ENCODE data around the gene RAPGEF4. TPM values are rescaled to one million over a fixed set of nuclear protein-coding genes. Genes with fewer than 3 reads are reported as not detected.

RAPGEF4 gene
- total and polyA plus RNA-seq, 2 of the 13 experiments (the other 11 are each of a cell fraction or from before 2014, with no cell fraction given): 0.78 to 0.91 TPM

- CTCF ChIA-PET (ENCODE audit: low intra/inter-chr PET ratio, low total read pairs): no interaction called here
- H3K36me3 ChIP-seq (replicated peaks in 1 of 2; ENCODE audit: control insufficient read depth in 1 of 2, insufficient read depth in 2 of 2, low read length in 2 of 2): no peaks in the 10 kb centered on the region
- peaks cover 0 to 33% of the 10 kb centered on the region in 2 experiments; a peak in 2 of 5 replicates for H3K27me3 ChIP-seq (ENCODE audit: control insufficient read depth in 1 of 2, insufficient read depth in 2 of 2, low read length in 2 of 2)
- no peaks in the 10 kb centered on the region for H3K4me1 ChIP-seq (ENCODE audit: insufficient read depth, low read length)
- no peak for ATAC-seq
- no peaks in the 10 kb centered on the region for H3K9me3 ChIP-seq (ENCODE audit: low read length)
- H3K79me2 ChIP-seq (ENCODE audit: insufficient read depth, low read length): no peaks in the 10 kb centered on the region
- POLR2A ChIA-PET: no interaction called here
- no peak for FAIRE-seq
- H3K9ac ChIP-seq (ENCODE audit: insufficient read depth, low read depth, low read length): no peak overlapping the region
- no peak overlapping the region for H3K4me2 ChIP-seq (ENCODE audit: low read depth, low read length)
- no peak overlapping the region for H3K27ac ChIP-seq (ENCODE audit: extremely low read length, insufficient read depth, low read length)
- no peaks in the 10 kb centered on the region for H4K20me1 ChIP-seq (ENCODE audit: insufficient read depth, low read length)
- BruUV-seq (replicated peaks): no TSS peak
- no peak for TF ChIP-seq SNRNP70 (IDR thresholded peaks at IDR 0.05; ENCODE audit: low read depth, low read length)
- in situ Hi-C loops (cut with HindIII; ENCODE audit: extremely low pct_ligation_motif_present, low pct_unique_long_range_greater_than_20kb): no loop called here
- H2AFZ ChIP-seq (ENCODE audit: low read length): no peak overlapping the region
- no peak for DNase-seq (ENCODE audit: low spot score)
- H3K4me3 ChIP-seq (replicated peaks in 1 of 3; ENCODE audit: insufficient read depth in 1 of 3, low read depth in 2 of 3, low read length in 3 of 3): no peak overlapping the region
- WGBS (ENCODE audit: low lambda C conversion rate): 14% methylated on average over 7 of the region's 7 CpGs
- intact Hi-C loops (cut with micrococcal nuclease; ENCODE audit: unreplicated experiment): no loop called here
Observed at GRCh38 chr2:172894689-172895387, 159.2 kb downstream of the RAPGEF4 start.

GRCh38 chr2:172896661-172897081 lies 161.0 kb downstream of the RAPGEF4 start:
- POLR2A ChIA-PET: no interaction called here
- in situ Hi-C loops (cut with HindIII; ENCODE audit: extremely low pct_ligation_motif_present, low pct_unique_long_range_greater_than_20kb) (no loop called here), intact Hi-C loops (cut with micrococcal nuclease; ENCODE audit: unreplicated experiment) (no loop called here)
- FAIRE-seq (no peak), ATAC-seq (no peak), DNase-seq (ENCODE audit: low spot score) (no peak)
- no peak for TF ChIP-seq BRCA1 (CRISPR knock-in tag; IDR thresholded peaks at IDR 0.05)
- no peak for TF ChIP-seq KLF13 (CRISPR knock-in tag; IDR thresholded peaks at IDR 0.05)
- no peak for TF ChIP-seq ZNF646 (CRISPR knock-in tag; IDR thresholded peaks at IDR 0.05)
- TF ChIP-seq REL (CRISPR knock-in tag; conservative IDR thresholded peaks at IDR 0.05): no peak
- TF ChIP-seq HOXA3 (CRISPR knock-in tag; IDR thresholded peaks at IDR 0.05): no peak
- TF ChIP-seq HNRNPH1 (optimal IDR thresholded peaks at IDR 0.05; ENCODE audit: low read depth, low read length): no peak
- TF ChIP-seq RBM22 (optimal IDR thresholded peaks at IDR 0.05; ENCODE audit: low read length): no peak
- no peak for TF ChIP-seq SMARCC2 (IDR thresholded peaks at IDR 0.05)
- no peak for TF ChIP-seq KLF11 (CRISPR knock-in tag; IDR thresholded peaks at IDR 0.05)
- TF ChIP-seq ZNF558 (CRISPR knock-in tag; IDR thresholded peaks at IDR 0.05; ENCODE audit: borderline replicate concordance): no peak
- WGBS (ENCODE audit: low lambda C conversion rate): 28% methylated on average over 4 of the region's 4 CpGs
- no peak overlapping the region for H2AFZ ChIP-seq (ENCODE audit: low read length)
- no peak overlapping the region for H3K4me2 ChIP-seq (ENCODE audit: low read depth, low read length)
- no peak overlapping the region for H3K9ac ChIP-seq (ENCODE audit: insufficient read depth, low read depth, low read length)
- H3K9me3 ChIP-seq (ENCODE audit: low read length): no peaks in the 10 kb centered on the region
- no peak overlapping the region for H3K27ac ChIP-seq (ENCODE audit: extremely low read length, insufficient read depth, low read length)
- no TSS peak for BruUV-seq (replicated peaks)
- H3K79me2 ChIP-seq (ENCODE audit: insufficient read depth, low read length): no peaks in the 10 kb centered on the region
- H3K27me3 ChIP-seq (ENCODE audit: control insufficient read depth in 1 of 2, insufficient read depth in 2 of 2, low read length in 2 of 2): peaks cover 0 to 34% of the 10 kb centered on the region in 2 experiments; a peak in 2 of 5 replicates
- CTCF ChIA-PET (ENCODE audit: low intra/inter-chr PET ratio, low total read pairs): no interaction called here
- H4K20me1 ChIP-seq (ENCODE audit: insufficient read depth, low read length): no peaks in the 10 kb centered on the region
- no peak overlapping the region for H3K4me3 ChIP-seq (replicated peaks in 1 of 3; ENCODE audit: insufficient read depth in 1 of 3, low read depth in 2 of 3, low read length in 3 of 3)
- no peaks in the 10 kb centered on the region for H3K36me3 ChIP-seq (replicated peaks in 1 of 2; ENCODE audit: control insufficient read depth in 1 of 2, insufficient read depth in 2 of 2, low read length in 2 of 2)
- H3K4me1 ChIP-seq (ENCODE audit: insufficient read depth, low read length): no peaks in the 10 kb centered on the region

All from HepG2 (cell line).